GM18870 (cell line): ENCODE data around the gene DTX2.
"Not testable (repeated sequence)": the region's sequence is repeated elsewhere in the genome, so short reads cannot be mapped to it uniquely, and the experiment has no call there.

ENCODE experiments used
- ATAC-seq: cut with Tn5 transposase; IDR thresholded peaks from one replicate; pipeline ENCODE4 v1.9.1; 2021; ENCODE audit warnings: moderate library complexity; ENCODE audit not compliant: unreplicated experiment

The DTX2 gene

DNA sequence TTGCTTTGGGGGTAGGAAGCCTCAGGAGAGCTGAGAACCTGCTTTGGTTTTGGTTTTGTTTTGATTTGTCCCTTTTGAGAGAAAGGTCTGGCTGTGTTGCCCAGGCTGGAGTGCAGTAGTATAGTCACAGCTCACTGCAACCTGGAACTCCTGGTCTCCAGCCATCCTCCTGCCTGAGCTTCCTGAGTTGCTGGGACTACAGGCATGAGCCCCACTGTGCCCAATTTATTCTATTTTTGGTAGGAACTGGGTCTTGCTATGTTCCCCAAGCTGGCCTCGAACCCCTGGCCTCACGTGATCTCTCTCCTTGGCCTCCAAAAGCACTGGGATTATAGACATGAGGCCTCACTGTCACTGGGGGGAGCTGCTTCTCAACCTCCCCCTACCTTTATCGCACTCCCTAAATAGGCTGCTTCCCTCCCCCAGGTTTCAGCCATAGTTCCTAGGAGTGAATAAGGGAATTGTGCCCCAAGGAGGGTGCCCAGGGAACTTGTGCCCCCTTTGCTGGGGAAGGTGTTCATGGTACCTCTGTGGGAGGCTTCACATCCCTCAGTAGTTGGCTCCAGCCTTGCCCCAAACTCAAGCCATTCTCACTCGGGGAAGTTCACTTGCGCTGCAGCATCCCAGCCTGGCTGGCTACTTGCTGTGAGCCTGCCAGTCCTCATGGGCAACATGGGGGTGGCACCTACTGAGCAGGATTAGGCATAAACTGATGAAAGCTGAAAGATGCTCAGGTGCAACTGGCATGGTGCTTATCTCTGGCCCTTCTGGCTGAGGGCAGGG is 18.7 kb upstream of the DTX2 start:
- not testable (repeated sequence) for ATAC-seq

DNA sequence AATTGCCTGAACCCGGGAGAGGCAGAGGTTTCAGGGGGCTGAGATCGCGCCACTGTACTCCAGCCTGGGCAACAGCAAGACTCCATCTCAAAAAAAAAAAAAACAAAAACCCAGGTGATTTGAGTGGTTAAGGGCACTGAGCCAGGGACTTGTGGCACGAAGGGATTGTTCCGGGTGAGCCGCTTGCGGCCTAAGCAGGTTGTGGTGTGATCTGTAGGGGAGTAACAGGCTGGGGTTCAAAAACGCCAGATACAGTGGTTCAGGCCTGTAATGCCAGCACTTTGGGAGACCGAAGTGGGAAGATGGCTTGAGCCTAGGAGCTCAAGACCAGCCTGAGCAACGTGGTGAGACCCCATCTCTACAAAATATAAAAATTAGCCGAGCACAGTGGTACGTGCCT is 17.7 kb upstream of the DTX2 start:
- peak; percentile 38 for ATAC-seq

DNA sequence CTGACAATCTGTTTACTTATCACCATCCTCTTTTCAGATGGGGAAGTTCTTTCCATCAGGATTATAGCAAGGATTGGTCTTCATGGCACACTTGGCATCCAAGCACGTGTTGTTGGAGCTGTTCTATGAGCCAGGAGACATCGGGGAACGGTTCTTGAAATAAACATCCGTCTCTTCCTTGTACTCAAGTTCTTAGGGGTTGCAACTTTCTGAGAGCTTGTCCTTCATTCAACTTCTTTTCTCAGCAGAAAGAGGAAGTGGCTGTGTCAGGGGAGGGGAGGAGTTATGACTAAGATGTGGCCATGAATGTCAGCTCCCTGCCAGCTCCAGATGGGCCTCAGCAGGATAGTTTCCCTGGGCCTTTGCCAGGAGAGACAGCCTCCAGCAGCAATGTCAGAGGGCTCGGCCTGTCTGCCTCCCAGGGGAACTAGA is 15.9 kb upstream of the DTX2 start:
- ATAC-seq: peak; percentile 74

DNA sequence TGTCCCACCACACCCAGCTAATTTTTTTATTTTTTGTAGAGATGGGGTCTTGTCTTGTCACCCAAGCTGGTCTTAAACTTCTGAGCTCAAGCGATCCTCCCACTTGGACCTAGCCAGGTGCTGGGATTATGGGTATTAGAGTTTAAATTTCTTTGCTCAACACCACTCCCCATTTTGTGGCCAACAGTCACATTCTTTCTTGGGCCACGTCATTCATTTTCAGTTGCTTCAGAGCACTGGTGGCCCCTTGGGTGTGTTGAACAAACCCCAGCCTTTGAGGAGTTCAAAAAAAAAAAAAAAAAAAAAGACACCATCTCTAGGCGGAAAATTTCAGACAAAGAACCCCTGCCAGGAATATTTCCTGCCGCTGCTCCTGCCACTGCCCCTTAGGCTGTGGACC is 4.5 kb upstream of the DTX2 start:
- ATAC-seq: not testable (repeated sequence)

DNA sequence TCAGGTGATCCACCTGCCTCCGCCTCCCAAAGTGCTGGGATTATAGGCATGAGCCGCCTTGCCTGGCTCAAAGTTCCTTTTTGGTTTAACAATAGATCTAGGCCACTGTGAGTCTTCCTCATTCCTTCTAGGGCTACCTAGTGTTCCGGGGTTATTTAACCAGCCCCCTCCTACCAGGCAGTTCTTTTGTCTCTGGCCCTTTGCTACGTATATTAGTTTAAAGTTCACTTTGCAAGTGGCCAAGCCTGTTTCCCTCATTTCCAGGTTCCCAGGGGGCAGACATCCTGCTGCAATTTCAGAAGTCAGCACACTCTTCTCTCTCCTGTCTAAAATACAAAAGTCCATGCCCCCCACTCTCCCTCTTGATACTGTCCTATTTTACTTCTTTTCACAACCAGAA is 3.0 kb upstream of the DTX2 start:
- ATAC-seq: not testable (repeated sequence)

DNA sequence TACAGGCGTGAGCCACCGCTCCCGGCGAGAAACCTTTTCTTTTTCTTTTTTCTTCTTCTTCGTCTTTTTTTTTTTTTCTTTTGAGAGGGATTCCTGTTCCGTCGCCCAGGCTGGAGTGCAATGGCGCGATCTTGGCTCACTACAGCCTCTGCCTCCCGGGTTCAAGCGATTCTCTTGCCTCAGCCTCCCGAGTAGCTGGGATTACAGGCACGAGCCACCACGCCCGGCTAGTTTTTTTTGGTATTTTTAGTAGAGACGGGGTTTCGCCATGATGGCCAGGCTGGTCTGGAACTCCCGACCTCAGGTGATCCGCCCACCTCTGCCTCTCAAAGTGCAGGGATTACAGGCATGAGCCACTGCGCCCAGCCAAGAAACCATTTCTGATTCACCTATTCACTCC is 742 bp upstream of the DTX2 start:
- not testable (repeated sequence) for ATAC-seq

DNA sequence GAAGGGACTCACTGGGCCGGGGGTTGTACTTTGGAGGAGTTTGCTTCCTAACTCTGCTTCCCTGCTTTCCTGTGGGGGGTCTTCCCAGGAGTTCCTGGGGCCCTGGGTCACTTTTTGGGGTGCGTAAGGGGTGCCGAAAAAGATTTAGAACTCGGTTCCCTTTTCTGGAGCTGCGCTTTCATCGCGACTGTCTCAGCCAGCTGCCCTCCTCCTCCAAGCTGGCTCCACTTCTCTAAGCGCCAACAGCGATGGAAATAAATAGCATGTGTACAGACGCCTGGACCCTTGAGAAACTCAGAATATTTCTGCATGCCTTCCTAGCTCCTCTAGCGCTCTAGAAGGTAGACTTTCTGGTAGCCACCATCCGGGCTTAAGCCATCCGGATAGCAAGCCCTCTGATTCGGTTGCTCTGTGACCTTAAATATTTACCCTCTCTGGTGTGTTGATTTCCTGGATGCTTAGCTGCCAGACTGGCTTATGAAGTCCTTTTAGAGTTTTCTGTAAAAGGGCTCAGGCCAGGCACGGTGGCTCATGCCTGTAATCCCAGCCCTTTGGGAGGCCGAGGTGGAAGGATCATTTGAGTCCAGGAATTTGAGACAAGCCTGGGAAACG is 868 bp downstream of the DTX2 start:
- ATAC-seq: not testable (repeated sequence)

DNA sequence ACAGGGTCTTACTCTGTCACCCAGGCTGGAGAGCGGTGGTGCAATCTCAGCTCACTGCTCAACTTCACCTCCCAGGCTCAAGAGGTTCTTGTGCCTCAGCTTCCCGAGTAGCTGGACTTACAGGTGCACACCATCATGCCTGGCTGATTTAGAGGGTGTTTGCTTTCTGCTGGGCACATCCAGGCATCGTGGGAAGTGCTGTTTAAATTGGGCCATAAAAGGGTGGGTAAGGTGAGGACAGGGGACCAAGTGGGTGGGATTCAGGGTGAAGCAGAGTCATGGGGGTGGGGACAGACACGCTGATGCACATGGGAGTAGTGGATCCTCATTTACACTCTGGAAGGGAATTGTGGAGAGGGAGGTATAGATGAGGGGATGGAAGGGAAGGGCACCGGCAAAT is 3.5 kb downstream of the DTX2 start:
- ATAC-seq: not testable (repeated sequence)

DNA sequence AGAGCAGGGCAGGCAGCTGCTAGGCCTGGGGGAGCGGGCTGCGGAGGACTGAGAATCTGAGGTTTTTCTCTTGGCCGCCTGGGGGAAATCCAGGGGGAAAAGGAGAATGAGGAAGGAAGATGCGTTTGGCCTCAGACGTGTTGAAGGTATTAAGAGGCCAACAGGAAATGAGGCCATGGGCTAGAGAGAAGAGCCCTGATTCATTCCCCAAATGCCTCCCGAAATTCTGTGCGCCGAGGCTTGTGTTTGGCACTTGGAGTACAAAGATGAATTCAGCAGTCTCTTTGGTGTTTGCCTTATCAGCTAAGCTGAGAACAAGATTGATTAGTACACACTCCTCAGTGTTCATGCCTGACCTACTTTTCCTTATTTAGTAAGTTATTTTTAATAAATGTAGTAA is 4.4 kb downstream of the DTX2 start:
- ATAC-seq: not testable (repeated sequence)

DNA sequence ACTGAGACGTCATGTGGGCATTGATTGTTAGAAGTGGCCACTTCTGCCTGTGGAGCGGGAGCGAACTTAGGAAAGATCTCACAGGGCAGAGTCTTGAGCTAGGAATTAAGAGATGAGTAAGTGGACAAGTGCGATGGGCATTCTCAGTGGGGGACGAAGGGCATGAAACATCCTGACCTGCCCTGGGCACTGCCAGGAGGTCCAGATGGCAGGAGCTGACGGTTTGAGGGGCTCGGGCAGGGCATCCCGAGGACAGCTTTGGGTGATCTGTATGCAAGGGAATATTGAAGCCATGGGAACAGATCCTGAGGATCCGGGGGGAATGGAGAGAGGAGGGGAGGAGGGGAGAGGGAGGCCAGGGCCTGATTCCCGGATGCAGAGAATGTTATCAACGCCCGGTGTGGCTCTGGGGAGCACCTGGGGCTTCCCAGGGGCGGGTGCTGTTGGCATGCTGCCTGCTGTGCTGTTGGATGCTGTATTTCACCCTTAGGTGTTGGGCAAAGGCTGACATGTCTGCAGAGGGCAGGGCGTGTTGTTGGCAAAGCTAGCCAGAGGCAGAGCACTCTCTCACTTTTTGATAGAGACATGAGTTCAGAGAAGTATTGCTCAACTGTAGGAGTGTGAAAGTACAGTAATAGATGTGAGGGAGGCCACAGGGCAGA is 6.4 kb downstream of the DTX2 start:
- ATAC-seq: not testable (repeated sequence)

DNA sequence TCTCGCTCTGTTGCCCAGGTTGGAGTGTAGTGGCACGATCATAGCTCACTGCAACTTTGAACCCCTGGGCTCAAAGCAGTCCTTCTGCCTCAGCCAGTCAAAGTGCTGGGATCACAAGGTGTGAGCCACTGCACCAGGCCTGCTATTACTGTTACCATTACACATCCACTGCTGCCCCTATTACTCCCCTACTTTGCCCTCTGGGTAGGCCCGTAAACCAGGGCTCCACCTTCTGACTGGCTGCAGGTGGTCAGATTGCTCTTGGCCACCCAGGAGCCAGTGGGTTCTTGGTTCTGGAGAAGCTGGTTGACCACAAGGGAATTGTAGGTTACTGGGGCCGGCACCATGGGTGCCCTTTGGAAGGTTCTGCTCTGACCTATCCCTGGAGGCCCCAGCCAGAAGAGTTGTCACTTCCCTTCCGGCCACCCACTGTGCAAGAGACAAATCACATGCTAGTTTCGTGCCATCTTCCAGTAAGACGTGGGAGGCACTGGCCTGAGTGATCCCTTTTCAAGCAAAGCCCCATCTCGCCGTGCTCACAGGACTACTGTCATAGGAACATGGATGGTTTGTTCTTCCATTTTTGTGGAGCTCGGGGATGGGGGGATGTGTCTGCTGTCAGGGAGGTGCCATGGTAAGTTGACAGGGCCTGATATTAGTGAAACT is 10.2 kb downstream of the DTX2 start:
- ATAC-seq: not testable (repeated sequence)

DNA sequence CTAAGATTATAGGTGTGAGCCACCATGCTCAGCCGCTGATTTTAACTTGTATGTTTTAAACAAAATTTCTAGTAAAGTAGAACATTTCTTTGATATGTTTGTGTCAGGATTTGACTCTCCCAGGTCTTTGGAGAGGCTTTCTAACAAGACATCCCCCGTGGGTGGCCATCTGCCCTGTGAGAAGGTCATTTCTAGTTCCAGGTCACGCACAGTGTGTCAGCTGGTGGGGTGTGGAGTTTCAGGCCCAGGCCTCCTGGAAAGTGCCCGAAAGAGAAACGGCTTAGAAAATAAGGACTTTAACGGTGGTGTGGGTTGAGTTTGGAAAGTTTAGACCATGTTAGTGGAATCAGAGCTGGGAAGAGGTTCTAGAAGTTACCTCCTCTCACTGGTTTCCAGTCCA is 11.6 kb downstream of the DTX2 start:
- not testable (repeated sequence) for ATAC-seq

DNA sequence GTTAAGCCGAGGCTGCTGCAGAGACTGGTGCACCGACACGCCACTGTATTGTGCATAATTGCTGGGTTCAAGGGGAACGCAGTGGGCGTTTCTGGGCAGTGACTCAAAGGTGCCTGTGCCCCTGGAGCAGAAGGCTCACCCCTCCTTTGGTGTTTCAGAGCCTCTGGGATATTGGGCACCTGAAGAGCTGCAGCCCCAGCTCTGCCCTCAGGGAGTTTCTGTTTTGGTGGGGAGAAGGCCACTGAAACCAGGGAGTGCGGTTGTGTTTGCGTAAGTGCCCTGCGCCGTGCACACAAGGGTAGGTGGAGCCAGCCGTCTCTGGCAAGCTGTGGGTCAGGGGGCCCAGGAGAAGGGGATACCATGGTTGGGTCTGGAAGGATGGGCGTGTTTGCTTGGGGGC is 14.8 kb downstream of the DTX2 start:
- not testable (repeated sequence) for ATAC-seq

DNA sequence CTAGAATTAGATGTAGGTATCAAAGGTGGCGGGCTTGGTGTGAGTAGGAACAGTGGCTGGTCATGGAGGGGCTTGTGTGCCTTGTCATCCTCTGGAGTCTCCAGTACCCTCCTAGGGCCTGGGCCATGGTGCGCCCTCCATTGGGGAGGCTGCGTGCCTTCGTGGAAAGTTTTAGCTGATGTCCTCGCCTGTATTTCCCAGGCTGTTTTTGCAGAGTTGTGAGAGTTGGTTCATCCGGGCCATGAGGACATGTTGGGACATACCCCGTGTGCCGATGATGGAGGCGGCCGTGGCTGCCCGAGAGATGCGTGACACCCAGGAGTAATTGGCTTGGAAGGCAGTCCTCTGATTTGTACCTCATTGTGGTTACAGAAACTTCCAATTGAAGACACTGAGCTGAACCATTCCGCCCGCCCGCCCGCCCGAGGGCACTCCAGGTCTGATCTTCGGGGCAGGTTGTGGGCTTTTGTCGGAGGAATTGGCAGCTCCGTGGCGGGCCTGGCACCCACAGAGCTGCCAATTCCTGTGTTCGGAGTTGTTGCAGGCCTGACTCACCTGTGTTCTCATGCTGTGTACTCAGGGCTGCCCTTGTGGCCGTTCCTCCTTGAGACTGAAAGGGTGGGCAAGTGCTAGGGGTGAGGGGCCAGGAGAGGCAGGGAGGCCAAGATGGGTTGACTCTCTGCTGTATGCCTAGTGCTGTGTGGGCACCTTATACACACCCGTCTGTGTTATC is 15.4 kb downstream of the DTX2 start:
- ATAC-seq: not testable (repeated sequence)

DNA sequence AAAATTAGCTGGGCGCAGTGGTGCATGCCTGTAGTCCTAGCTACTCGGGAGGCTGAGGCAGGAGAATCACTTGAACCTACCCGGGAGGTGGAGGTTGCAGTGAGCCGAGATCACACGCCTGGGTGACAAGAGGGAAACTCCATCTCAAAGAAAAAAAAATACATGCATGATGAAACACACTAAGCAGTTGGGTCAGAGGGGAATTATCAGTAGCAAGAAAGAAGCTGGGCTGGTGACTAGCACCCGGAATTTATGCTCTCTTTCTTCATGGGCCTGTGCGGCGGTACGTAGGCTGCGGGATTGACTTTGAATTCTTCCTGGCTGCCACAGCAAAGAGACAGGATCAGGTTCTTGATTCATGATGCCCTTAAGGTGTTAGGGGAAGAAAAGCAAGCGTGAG is 18.1 kb downstream of the DTX2 start:
- ATAC-seq: not testable (repeated sequence)

DNA sequence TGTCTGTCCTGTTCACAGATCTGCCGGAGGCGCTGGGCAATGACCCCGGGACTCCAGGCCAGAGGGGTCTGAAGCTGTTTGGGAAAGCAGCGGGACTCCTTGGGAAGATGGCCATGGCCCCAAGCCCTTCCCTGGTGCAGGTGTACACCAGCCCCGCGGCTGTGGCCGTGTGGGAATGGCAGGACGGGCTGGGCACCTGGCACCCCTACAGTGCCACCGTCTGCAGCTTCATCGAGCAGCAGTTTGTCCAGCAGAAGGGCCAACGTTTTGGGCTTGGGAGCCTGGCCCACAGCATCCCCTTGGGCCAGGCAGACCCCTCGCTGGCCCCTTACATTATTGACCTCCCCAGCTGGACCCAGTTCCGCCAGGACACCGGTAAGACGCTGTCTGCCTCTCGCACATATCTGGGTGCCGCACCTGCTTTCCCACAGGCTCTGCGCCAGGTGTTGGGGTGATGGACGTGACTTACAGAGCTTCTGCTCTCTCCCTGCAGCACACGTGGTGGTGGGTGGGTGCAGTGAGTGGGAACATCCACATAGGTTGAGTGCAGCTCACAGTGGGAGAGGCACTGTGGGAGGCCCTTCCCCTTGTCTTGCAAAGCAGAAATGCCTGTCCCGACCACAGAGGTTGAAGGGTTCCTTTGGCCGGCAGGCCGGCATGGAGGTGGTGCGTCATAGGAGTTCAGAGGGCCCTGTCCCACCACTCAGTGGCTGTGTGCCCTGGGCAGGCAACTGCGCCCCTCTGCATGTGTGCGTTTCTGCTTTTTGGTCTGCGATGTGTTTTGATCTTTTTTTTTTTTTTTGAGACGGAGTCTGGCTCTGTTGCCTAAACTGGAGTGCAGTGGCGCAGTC is 19.1 kb downstream of the DTX2 start:
- not testable (repeated sequence) for ATAC-seq

DNA sequence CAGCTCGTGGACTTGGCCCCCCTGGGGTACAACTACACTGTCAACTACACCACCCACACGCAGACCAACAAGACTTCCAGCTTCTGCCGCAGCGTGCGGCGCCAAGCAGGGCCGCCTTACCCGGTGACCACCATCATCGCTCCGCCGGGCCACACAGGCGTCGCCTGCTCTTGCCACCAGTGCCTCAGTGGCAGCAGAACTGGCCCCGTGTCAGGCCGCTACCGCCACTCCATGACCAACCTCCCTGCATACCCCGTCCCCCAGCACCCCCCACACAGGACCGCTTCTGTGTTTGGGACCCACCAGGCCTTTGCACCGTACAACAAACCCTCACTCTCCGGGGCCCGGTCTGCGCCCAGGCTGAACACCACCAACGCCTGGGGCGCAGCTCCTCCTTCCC is 21.2 kb downstream of the DTX2 start:
- not testable (repeated sequence) for ATAC-seq

DNA sequence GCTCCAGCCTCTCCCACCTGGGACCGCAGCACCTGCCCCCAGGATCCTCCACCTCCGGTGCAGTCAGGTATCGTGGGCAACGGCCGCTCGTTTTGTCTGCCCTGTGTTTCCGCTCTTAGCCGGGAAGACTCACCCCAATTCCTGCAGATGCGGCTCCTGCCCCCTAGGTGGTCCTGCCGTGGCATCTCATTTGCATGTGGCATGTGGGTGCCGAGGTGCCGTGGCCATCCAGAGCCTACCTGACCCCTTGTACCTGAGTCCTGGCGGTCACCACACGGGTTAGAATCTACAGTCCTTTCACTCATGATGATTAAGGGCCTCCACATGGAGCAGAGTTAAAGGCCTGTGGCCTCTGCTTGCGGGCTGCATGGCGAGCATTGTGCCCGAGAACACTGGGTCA is 21.6 kb downstream of the DTX2 start:
- not testable (repeated sequence) for ATAC-seq

DNA sequence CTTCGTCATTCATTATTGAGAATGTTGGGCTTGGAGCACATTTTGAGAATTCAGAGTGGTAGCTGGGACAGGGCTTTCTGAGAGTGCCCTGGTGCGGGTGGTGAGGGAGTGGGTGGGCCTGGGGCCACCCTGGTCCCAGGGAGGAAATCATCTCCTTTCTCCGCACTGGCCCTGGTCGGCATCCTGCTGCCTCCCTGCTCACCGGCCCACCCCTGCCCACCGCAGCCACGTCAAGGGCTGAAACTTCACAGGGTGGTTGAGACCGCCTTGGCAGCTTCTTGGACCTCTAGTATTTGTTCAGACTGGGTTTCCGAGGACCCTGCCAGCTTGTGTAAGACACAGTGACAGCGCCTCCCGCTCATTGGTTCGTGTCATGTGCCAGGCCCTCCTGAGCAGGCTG is 22.9 kb downstream of the DTX2 start:
- ATAC-seq: not testable (repeated sequence)
